NCI-H1092 treated with DMSO at 0.1 percent for 48 hours (cell line): ENCODE data around the gene IGIP.

Experiments used
- DNase-seq: peaks from one replicate; lab custom pipeline; 2025; lab: John Stamatoyannopoulos, UW

IGIP gene

DNA sequence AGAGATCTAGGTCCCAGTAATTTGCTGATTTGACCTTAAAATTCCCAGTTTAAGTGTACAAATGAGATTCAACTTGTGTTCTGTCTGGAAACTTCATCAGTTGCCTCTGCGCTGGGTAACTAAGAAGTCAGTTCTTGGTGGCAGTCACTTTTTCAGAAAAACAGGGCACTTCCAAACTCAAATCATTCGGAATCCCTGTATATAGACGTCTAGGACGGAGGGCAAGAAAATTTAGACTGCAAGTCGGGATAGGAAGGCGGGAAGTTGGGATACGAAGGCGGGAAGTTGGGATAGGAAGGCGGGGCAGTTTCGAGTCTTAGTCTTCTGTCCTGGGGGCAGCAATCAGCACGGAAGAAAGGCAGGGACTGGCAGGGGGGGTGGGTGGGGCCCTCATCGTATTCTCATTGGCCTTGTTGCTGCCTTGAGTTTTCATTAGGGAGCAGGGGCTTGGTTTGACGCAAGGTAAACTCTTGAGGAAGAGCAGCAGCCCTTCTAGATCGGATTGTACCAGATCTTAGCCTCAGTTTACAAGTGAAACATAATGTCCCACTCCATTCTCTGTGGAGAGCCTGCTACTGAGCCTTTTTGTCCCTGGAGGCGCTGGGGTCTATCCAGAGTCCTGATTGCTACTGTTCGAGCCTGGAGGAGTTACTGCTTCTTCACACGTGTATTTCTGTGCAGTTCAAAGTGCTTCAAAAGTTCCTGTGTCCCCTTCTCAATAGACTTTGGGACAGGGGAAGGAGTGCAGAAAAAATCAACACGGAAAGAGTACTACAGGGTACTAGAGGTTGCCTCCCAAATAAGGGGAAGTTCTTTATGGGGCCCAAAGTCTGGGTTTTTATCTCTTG is 14.5 kb upstream of the IGIP start:
- DNase-seq, result no peak

DNA sequence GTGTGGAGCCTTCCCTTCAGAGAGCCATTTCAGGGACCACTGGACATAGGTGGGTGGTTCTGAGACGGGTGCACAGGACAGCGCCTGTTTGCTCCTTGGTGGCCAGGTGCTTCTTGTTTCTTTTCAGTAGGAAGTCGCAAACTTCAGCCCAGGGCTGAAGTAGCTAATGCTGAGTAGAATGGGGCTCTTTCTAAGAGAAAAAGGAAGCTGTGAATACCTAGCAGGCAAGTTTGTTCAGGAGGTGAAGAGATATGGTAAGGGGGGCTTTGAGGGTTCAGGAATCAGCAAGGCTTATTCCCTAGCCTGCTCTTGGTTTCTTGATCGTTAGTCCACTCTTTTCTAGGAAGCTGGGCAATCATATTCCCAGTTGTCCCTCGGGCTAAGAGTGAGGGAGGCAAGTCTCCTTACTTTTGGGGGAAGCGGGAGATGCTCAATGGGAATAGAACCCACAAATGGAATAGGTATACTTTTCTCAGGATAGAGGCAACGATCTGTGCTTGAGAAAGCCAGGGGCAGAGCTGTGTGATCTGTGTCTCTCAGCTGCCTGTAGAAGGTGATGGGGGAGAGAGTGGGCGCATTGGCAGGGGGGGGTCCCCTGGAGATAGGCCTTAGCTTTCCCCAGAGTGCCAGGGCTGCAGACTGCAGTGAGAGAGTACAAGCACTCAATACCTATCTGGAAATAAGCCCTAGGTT is 13.7 kb upstream of the IGIP start:
- DNase-seq, result no peak

DNA sequence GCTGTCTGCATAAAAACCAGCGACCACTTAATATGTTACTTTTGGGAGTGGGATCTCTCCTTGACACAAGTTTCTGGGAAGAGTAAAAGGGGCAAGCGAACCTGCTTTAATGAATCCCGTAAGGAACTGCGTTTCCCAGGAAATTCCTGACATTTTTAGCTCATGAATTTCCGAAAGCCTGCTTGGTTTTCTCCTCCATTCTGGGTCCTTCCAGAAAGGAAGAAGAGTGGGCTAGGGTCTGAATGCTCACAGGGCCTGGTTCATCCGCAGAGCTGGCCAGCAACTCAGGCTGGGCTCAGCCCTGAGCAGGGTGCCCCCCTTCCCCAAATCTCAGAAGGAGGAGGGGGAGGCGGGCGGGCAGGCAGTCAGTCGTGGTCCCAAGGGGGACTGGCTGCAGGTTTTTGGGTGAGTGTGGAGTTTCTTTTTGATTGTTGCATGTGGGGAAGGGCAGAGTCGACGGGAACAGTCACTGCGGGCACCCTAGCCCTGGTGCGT is 13.0 kb upstream of the IGIP start:
- DNase-seq, result no peak

DNA sequence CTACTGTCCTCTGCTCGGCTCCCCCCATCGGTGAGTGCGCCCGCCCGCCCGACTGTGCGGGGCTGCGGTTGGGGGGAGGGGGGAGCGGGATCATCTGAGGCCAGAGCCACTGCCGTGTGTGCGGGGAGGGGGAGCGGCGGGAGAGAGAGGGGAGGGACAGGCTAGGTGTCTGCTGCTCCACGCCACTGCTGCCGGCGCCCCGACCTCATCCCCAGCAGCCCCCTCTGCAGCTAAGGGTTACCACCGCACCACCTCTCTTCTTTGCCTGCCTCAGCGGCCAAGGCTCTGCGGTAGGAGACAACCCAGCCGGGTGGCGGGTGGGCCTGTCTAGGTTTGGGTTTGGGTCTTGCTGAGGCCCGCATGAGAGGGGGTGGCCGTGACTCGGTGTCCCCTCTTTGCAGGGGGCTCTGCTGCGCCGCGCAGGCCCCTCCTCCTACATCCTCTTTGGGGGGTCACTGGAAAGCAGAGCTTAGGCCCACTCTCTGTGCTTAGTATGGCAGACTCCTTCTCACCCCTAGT is 12.5 kb upstream of the IGIP start:
- no peak for DNase-seq

DNA sequence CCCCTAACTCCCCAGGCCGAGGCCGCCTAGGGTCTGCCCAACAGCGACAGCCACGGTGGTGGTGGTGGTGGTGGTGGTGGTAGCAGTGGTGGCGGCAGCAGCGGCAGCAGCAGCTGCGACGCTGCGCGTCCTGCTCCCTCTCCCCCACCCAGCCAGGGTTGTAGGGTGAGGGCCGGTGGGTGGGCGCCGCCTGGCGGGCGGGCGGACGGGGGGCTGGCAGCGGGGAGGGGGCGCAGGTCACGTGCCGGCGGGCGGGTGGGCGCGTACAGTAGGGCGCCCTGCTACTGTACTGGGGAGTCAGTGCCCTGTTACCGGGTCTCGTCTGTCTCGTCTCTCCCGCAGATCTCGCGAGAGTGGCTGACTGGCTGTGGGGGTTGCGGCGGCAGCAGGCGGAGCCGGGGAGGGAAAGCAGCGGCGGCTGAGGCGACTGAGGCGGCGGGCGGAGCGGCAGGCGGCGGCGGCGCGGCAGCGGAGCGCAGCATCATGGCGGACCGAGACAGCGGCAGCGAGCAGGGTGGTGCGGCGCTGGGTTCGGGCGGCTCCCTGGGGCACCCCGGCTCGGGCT is 12.0 kb upstream of the IGIP start, which contains the start of gene PURA:
PURA (plus strand) TSS at position 411 of the 565 bp plus-strand sequence; CDS start at position 484, 73 bp downstream.
- peak; percentile 85 for DNase-seq

DNA sequence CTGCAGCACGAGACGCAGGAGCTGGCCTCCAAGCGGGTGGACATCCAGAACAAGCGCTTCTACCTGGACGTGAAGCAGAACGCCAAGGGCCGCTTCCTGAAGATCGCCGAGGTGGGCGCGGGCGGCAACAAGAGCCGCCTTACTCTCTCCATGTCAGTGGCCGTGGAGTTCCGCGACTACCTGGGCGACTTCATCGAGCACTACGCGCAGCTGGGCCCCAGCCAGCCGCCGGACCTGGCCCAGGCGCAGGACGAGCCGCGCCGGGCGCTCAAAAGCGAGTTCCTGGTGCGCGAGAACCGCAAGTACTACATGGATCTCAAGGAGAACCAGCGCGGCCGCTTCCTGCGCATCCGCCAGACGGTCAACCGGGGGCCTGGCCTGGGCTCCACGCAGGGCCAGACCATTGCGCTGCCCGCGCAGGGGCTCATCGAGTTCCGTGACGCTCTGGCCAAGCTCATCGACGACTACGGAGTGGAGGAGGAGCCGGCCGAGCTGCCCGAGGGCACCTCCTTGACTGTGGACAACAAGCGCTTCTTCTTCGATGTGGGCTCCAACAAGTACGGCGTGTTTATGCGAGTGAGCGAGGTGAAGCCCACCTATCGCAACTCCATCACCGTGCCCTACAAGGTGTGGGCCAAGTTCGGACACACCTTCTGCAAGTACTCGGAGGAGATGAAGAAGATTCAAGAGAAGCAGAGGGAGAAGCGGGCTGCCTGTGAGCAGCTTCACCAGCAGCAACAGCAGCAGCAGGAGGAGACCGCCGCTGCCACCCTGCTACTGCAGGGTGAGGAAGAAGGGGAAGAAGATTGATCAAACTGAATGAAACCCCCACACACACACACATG is 11.2 kb upstream of the IGIP start:
- peak; percentile 42 for DNase-seq

DNA sequence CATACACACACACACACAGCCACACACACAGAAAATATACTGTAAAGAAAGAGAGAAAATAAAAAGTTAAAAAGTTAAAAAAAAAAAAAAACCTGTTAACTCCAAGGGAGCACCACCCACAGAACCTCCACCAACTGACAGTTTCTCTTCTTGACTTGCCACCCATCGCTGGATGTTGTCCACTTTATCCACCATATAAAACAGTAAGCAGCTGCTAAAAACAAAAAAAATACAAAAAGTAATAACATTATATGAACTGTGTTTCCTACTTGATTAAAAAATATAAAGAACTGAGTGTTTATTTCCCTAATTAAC is 10.6 kb upstream of the IGIP start:
- no peak for DNase-seq

DNA sequence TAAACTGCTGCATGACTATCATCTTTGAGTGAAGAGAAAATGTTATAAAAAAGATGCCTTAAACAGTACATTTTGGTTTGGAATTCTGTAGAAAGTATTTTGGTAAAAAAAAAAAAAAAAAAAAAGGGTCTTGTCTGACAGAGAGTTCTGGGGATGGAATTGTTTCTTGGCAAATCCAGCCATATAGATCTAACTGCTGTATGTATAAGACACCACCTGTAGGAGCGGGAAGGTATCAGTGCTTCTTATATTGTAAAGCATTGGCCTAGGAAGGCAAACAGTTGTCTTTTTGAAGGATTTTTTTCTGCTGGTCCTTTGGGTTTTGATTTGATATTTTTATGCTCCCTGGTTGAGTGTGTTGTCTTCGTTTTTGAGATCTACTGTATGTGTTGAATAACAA is 9.0 kb upstream of the IGIP start:
- no peak for DNase-seq

DNA sequence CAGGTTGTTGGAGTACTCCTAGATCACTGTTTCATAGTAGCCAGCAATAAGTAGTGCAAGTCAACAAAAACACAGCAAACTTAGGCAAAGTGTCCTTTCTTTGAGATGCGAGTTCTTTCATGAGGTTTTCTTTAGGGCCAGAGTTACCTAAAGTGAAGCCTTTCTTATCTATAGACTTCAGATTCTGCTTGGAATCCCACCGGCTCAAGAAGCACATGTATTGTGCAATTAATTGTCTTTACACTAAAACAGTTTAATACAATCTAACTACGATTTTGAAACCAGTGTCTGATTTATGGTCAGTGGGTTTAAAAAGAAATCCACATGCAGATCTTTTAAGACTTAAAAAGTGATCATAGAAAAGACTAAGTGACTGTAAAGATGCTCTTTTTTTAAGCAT is 8.2 kb upstream of the IGIP start:
- DNase-seq, result no peak

DNA sequence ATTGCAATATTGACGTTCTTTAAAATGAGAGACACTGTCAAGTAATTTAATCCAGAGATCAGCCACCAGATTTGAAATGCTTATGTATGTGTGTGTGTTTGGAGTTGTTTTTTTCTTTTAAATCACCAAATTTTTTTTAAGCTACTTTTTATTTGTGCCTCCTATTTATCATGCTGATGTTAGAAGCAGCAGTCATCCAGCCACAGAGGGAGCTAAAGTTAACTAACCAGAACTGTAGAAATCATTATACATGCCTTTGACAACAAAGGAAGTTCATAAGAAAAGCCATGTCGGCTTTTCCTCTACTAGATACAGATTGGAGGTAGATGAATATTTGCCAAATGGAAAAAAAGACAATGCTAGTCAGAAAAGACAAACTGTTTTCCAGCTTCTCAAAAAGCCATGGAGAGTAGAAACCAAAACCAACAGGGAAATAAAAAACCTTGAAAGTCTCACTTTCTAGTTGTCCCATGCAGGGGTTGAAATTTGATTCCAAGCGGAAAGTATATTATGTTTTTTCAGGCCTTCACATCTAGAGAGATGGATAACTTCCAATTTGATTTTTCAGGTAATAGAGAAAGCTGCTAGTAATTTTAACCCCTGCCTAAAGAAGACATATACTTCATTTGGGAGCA is 7.3 kb upstream of the IGIP start:
- no peak for DNase-seq

DNA sequence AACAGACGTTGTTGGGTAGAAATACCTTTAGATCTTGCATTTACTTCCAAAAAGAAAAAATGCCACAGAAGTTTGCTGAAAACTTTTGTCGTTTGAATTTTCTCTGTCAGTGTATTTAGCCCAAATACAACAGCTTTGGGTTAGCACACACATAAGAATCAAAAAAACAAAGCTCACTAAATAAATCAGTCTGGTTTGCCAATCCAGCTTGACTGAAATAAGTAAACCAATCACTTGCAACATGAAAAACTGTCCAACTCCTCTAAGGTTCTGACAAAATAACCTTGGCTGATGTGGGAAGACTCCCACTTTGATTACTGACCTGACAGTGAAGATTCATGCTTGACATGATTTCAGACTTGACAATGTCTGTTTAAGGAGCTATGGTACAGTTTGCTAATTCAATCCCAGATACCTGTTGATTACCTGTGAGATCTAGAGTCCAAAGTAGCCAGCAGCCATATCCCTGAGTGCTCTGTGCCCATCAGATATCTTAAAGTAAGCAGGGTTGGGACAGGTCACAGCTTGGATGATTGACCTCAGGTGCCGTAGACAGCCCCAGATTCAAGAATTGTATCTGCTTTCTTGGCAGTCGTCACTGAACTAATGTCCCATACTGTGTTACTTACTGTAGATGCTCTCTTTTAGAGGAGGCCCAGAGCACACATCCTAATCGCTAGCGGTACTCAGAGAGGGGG is 727 bp downstream of the IGIP start:
- no peak for DNase-seq

DNA sequence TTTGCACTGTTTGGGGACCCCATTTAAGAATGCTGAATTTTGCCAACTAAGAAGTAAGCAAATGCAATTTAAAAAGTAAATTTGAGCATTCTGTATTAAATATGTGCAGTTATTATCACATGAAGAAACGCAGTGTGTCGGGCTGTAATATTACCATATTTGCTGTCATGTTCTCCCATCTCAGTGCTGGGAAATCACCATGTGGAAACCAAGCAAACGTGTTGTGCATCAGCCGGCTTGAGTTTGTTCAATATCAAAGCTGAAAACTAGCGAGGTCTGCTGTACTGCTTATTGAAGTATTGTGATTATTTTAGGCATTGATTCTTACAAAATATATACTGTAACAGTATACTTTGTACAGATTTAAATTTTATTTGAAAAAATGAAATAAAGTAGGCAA is 2.6 kb downstream of the IGIP start:
- no peak for DNase-seq

DNA sequence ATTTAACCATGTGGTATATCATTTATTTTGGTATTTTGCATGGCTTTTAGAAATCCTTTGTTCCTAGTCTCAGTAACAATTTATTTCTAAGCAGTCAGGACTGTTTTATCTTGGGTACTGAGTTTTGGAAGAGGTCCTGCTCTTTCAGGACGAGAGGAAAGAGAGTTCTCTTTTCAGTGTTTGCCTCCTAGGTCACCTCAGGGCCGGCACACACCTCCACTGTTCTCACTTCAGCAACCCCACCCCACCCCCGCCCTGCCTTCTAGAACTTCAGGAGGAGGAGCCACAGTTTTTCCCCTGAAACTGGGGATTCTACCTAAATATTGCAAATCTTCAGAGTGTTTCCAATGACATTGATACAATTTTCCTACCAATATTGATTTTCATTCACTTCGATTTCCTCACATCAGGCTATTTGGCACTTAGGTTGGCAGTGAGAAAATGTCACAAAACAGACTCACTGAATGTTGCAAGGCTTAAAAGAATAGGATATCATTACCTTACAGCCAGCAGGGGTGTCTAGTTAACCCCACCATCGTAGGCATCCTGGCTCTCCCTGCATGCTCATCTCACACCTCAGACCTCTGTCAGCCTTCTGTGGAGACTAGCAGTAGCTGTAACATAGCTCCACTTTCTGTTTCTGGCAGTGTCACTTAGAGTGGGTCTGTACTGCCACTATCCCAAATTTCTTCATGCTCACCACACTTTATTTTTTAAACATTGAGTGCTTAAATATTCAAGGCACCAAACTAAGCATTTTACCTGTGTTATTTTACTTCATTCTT is 5.4 kb downstream of the IGIP start:
- DNase-seq, result no peak

DNA sequence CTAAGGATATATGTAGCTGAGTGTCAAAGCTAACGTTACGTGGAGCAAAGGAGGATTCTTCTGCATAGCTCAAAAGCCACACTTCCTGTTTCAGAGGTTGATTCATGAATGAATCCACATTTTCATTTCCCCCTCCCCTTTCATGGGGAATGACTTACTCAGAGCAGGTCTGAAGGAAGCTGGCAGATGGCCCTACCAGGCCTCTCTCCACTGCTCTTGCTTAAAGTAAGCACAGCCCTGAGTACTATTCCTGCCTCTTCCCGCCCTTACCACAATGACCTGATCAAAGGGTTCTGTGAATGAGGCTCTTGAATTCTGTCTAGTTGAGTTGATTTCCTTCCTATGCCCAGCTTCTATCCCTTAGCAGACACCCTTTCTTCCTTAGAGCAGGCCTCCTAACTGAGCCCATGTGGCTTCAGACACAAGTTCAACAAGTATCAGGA is 6.3 kb downstream of the IGIP start:
- DNase-seq, result no peak

DNA sequence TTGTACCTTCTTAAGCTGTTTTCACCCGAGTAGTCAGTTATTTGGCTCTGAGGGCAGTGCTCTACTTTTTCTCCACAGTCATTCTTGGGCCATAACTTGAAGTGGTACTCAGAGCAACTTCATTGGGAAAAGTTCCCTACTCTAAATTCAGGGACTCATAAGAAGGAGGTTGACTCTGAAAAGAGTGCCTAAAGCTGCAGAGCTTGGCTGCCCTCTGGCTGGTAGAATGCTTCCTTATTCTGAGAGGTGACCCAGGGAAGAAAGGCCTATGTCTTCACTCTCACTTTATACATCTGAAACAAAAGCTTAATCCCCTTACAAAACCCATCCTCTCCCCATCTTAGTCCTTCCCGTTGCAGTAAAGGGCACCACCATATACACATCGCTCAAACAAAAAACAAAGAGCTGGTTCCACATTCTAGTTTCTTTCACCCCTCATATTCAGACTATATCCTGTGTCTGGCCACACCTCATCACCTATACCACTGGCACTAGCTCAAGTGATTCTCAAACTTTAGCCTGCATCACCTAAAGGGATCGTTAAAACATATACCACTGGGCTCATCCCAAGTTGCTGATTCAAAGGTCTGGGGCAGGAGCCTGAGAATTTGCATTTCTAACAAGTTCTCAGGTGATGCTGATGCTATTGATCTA is 7.9 kb downstream of the IGIP start:
- no peak for DNase-seq

DNA sequence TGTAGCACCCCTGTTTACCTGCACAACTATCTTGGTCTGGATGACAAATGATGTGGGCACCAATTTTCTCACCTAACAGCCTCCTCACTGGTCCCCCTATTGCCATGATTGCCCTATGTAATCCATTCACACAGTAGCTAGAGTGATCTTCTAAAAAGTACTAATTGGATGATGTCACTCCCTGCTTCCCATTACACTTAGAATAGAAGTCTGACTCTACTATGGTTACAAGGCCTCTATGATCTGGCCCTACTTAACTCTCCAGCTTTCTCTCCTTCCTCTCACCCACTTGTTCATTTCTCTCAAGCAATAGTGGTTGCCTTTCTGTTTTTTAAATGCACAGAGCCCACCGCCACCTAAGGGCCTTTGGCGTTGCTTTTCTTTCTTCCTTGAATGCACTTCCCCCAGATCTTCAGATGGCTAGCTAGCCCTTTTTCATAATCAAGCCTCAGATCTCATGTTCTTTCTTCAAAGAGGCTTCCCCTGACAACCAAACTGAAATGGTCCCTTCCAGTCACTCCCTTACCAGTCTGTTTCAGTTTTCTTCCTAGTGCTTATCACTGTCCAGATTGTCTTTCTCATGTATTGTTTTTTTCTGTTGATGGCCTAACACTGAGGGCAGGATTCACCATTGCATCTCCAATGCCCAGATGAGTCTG is 8.7 kb downstream of the IGIP start:
- DNase-seq, result no peak

DNA sequence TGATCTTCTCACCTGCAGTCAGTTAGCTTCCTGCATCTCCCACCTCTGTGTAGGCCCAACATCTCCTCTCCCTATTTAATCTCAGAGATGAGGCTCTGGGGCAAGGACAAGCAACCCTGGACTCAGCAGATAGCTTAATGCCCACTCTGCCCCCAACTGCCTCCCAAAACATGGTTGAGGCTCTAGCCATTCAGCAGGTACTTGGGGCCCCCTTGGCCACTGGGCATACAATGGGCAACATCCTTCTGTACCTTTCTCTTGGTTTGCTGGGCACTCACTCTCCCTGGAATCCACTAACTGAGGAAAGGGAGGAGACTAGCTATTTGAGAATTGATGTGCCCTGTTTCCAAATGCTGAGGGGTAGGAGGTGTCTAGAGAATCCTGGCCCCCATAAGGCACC is 9.4 kb downstream of the IGIP start:
- DNase-seq, result no peak

DNA sequence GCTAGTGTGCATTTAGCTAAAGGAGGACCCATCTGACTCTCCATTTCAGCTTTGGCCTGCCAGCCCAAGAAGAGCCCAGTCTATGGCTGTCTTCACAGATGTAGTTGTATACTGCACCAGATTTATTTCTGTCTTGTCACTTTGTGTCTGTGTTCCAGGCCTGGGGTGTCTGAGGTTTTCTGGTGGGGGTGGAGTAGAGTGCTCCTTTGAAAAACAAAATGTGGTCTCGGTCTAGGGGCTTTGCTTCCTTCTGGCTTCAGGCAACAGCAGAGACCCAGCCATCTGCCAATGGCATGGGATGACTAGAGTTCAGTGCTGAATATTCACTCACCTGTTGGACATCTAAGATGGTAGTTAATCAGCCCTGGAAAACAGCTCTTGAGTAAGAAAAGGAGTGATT is 10.9 kb downstream of the IGIP start:
- no peak for DNase-seq

DNA sequence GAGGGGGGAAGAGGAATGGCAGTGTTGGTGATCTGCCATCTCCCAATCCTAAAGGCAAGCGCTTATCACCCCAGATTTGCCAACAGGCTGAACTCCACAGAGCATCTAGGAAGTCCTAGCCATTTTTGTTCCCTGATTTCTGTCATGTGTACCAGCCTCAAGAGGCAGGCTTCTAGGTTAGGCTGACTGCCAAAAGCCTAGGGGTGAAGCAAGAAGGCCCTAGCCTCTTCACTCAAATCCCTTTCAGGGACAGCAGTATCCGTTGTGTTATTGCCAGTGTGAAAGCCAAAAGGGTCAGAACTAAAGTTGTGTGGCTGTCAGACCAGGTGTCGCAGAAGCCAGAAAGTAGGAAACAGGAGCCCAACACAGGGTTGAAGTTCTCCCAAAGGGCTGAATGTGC is 14.7 kb downstream of the IGIP start:
- DNase-seq, result no peak
